Karpas-422 (cell line): Measurements from ENCODE around the gene PTGIR. TPM values are rescaled to one million over a fixed set of nuclear protein-coding genes. Genes with fewer than 3 reads are reported as not detected.
A peak's percentile ranks its signal among the peaks of the same experiment; 100 is the strongest.

Experiments
- DNase-seq: peaks from one replicate; pipeline ENCODE4 v3.0.0-alpha.2; 2015
- H2AFZ ChIP-seq: fragments of 200-600 bp; sonication (generic); 2 replicates; pipeline ENCODE4 v1.6.1; 2014; ENCODE audit warnings: antibody characterized with exemption, low read length, mixed read lengths
- H3K27ac ChIP-seq: fragments of 200-600 bp; sonication (generic); 2 replicates; pipeline ENCODE4 v1.5.1; 2014; ENCODE audit warnings: mild to moderate bottlenecking, low read length, moderate library complexity
- H3K27me3 ChIP-seq: fragments of 200-600 bp; sonication (generic); 2 replicates; pipeline ENCODE4 v1.6.1; 2014; ENCODE audit warnings: low read length, mixed read lengths
- H3K36me3 ChIP-seq: fragments of 200-600 bp; sonication (generic); 2 replicates; pipeline ENCODE4 v1.6.1; 2014; ENCODE audit warnings: low read length, mixed read lengths; ENCODE audit not compliant: insufficient read depth
- H3K4me1 ChIP-seq: fragments of 200-600 bp; sonication (generic); 2 replicates; pipeline ENCODE4 v1.6.1; 2014; ENCODE audit warnings: mild to moderate bottlenecking, low read length, mixed read lengths
- H3K4me2 ChIP-seq: fragments of 200-600 bp; sonication (generic); 2 replicates; pipeline ENCODE4 v1.6.1; 2014; ENCODE audit warnings: low read length, low read depth, mild to moderate bottlenecking; ENCODE audit not compliant: poor library complexity, severe bottlenecking
- H3K4me3 ChIP-seq: fragments of 200-600 bp; sonication (generic); 2 replicates; pipeline ENCODE4 v1.5.1; 2014; ENCODE audit warnings: mild to moderate bottlenecking, antibody characterized with exemption, low read length, mixed read lengths
- H3K79me2 ChIP-seq: fragments of 200-600 bp; sonication (generic); 2 replicates; pipeline ENCODE4 v1.6.1; 2014; ENCODE audit warnings: mild to moderate bottlenecking, low read length, mixed read lengths
- H3K9ac ChIP-seq: fragments of 200-600 bp; sonication (generic); 2 replicates; pipeline ENCODE4 v1.6.0; 2014; ENCODE audit warnings: low read length
- H3K9me2 ChIP-seq: fragments of 200-600 bp; sonication (generic), shearing (Covaris generic); replicated peaks from 2 replicates; pipeline ENCODE4 v1.6.0; 2014; ENCODE audit warnings: mild to moderate bottlenecking, low read length, moderate library complexity; ENCODE audit not compliant: insufficient read depth
- H3K9me3 ChIP-seq: fragments of 300-700, 200-600 bp; sonication (generic); 2 replicates; pipeline ENCODE4 v1.6.1; 2014; ENCODE audit warnings: low read length, mixed read lengths
- H4K20me1 ChIP-seq: fragments of 200-600 bp; sonication (generic); 2 replicates; pipeline ENCODE4 v1.6.1; 2014; ENCODE audit warnings: mild to moderate bottlenecking, antibody characterized with exemption, low read length, low read depth; ENCODE audit not compliant: insufficient read depth
- total RNA-seq: library from RNA; depleted of rRNA; stranded (reverse); fragments of >200 nt; shearing (Covaris generic); gene quantifications from 2 replicates; pipeline ENCODE4 v1.2.3, GENCODE V29; 2014; ENCODE audit warnings: low replicate concordance; rRNA removed

The PTGIR gene, protein sequence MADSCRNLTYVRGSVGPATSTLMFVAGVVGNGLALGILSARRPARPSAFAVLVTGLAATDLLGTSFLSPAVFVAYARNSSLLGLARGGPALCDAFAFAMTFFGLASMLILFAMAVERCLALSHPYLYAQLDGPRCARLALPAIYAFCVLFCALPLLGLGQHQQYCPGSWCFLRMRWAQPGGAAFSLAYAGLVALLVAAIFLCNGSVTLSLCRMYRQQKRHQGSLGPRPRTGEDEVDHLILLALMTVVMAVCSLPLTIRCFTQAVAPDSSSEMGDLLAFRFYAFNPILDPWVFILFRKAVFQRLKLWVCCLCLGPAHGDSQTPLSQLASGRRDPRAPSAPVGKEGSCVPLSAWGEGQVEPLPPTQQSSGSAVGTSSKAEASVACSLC
- total RNA-seq = not detected in 2 replicates

DNA sequence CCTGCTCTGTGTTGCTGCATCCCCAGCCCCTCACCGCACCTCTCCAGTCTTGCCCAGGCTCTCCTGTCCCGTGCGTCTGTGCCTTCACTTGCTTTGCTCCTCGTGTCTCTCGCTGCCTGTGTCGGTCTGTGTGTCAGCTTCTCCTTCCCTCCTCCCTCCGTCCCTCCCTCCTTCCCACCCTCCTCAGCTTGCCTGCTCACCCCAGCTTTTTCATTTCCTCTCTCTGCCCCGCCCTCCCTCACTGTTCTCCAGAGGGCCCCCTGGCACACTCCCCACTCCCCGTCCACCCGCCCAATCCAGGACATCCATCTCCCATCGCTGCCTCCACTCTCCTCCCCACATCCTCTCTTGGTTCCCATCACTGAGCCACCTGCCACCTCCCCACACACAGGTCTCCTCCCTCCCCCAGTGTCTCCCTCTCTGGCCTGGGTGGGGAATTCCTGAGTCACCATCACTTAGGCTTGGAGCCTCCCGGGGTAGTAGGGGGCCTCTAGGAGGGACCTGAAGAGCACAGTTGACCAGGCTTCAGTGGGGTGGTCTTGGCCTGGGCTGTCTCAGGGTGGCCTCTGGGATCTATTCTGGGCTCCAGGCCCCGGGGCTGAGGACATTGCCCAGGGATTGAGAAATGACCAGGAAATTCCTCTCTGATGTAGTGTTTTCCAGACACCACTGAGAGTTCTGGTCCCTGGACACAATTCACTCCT is at the start of gene PTGIR:
Gene PTGIR (minus strand): TSS at position 132 of the 704 bp plus-strand sequence. CDS start 864 bp downstream, outside the sequence.
- no peak within 1 kb of the TSS for H3K27ac ChIP-seq
- H4K20me1 ChIP-seq = no peaks in the 10 kb centered on the region
- no peaks in the 10 kb centered on the region for H3K9me3 ChIP-seq
- no peaks in the 10 kb centered on the region for H3K4me1 ChIP-seq
- H2AFZ ChIP-seq = no peak within 1 kb of the TSS
- no peaks in the 10 kb centered on the region for H3K9me2 ChIP-seq
- H3K4me2 ChIP-seq = no peak within 1 kb of the TSS
- no peak within 1 kb of the TSS for H3K9ac ChIP-seq
- H3K27me3 ChIP-seq = no peaks in the 10 kb centered on the region
- no peaks in the 10 kb centered on the region for H3K79me2 ChIP-seq
- no peak for DNase-seq
- no peaks in the 10 kb centered on the region for H3K36me3 ChIP-seq
- H3K4me3 ChIP-seq = no peak within 1 kb of the TSS

GRCh38 chr19:46670813-46671212 is 45.9 kb upstream of the PTGIR start:
- DNase-seq = no peak

DNA sequence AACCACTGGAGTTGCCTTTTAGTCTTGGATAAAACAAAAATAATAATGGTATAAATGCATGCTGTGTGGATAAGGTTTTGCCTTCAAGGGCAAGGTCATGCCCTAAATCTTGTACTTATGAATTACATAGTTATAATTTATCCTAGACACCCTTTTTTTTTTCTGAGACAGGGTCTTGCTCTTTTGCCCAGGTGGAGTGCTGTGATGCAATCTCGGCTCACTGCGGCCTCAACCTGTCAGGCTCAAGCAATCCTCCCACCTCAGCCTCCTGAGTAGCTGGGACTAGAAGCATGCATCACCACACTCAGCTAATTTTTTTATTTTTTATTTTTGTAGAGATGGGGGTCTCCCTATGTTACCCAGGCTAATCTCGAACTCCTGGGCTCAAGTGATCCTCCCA is 43.8 kb upstream of the PTGIR start:
- Histone ChIP-seq H3K4me3 (no peak overlapping the region), H3K79me2 (no peaks in the 10 kb centered on the region), H3K4me1 (no peaks in the 10 kb centered on the region), H3K9me2 (no peaks in the 10 kb centered on the region), H3K27me3 (no peaks in the 10 kb centered on the region), H3K4me2 (no peak overlapping the region), H3K27ac (no peak overlapping the region), H3K9ac (no peak overlapping the region), H3K36me3 (0 out of 2 replicates have a peak, but pooled peaks cover 2% of the 10 kb centered on the region), H3K9me3 (no peaks in the 10 kb centered on the region), H4K20me1 (no peaks in the 10 kb centered on the region), H2AFZ (no peak overlapping the region)
- DNase-seq = no peak

More at GRCh38 chr19:46670813-46671212, 45.9 kb upstream of the PTGIR start:
- no peaks in the 10 kb centered on the region for H3K4me1 ChIP-seq
- H3K36me3 ChIP-seq = peaks cover 7% of the 10 kb centered on the region
- no peaks in the 10 kb centered on the region for H3K79me2 ChIP-seq
- no peaks in the 10 kb centered on the region for H4K20me1 ChIP-seq
- H3K4me3 ChIP-seq = no peak overlapping the region
- H3K27ac ChIP-seq = no peak overlapping the region
- no peaks in the 10 kb centered on the region for H3K27me3 ChIP-seq
- no peak overlapping the region for H2AFZ ChIP-seq
- no peaks in the 10 kb centered on the region for H3K9me3 ChIP-seq
- no peak overlapping the region for H3K4me2 ChIP-seq
- H3K9ac ChIP-seq = no peak overlapping the region
- no peaks in the 10 kb centered on the region for H3K9me2 ChIP-seq

DNA sequence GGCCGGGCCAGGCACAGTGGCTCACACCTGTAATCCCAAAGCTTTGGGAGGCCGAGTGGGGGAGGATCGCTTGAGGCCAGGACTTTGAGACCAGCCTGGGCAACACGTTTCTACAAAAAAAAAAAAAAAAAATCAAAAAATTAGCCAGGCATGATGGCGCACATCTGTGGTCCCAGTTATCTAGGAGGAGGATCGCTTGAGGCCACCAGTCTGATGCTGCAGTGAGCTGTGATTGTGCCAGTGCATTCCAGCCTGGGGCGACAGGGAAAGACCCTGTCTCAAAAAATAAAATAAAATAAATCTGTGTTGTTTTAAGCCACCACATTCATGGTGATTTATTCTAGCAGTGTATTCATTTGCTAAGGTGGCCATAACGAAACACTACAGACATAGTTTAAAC is 40.2 kb upstream of the PTGIR start:
- H3K36me3 ChIP-seq = no peaks in the 10 kb centered on the region
- no peak for DNase-seq
- no peak overlapping the region for H3K9ac ChIP-seq
- no peaks in the 10 kb centered on the region for H3K9me2 ChIP-seq
- H4K20me1 ChIP-seq = no peaks in the 10 kb centered on the region; the same call in 1 of the 2 replicates
- no peaks in the 10 kb centered on the region for H3K9me3 ChIP-seq
- no peaks in the 10 kb centered on the region for H3K79me2 ChIP-seq
- H3K27me3 ChIP-seq = no peaks in the 10 kb centered on the region
- no peak overlapping the region for H3K4me2 ChIP-seq
- H3K4me3 ChIP-seq = no peak overlapping the region
- peaks cover 18% of the 10 kb centered on the region for H3K4me1 ChIP-seq
- no peak overlapping the region for H2AFZ ChIP-seq
- H3K27ac ChIP-seq = no peak overlapping the region

GRCh38 chr19:46661735-46662592 is 37.1 kb upstream of the PTGIR start:
- no peak overlapping the region for H3K27ac ChIP-seq
- no peaks in the 10 kb centered on the region for H3K79me2 ChIP-seq
- peak overlapping the region; percentile 30; the same call in 1 of the 2 replicates for H3K9ac ChIP-seq

GRCh38 chr19:46661020-46661731 is 36.3 kb upstream of the PTGIR start, which contains the start of gene DACT3:
Gene DACT3 (minus strand): TSS chr19:46661182. CDS start chr19:46661064, 118 bp downstream.
- no peaks in the 10 kb centered on the region for H3K27me3 ChIP-seq
- peak within 1 kb of the TSS; percentile 66 for H3K4me3 ChIP-seq
- H3K79me2 ChIP-seq = no peaks in the 10 kb centered on the region
- H4K20me1 ChIP-seq = no peaks in the 10 kb centered on the region; the same call in 1 of the 2 replicates
- 0 out of 2 replicates have a peak within 1 kb of the TSS, but pooled peaks have one; percentile 34 for H2AFZ ChIP-seq
- no peak within 1 kb of the TSS for H3K27ac ChIP-seq
- peaks cover 29% of the 10 kb centered on the region for H3K4me1 ChIP-seq
- H3K9me2 ChIP-seq = no peaks in the 10 kb centered on the region
- peak; percentile 100 for DNase-seq
- H3K9me3 ChIP-seq = no peaks in the 10 kb centered on the region
- H3K36me3 ChIP-seq = no peaks in the 10 kb centered on the region
- H3K4me2 ChIP-seq = peak within 1 kb of the TSS; percentile 78
- H3K9ac ChIP-seq = peak within 1 kb of the TSS; percentile 53

More at GRCh38 chr19:46661735-46662592, 37.1 kb upstream of the PTGIR start:
- no peaks in the 10 kb centered on the region for H3K9me3 ChIP-seq
- H3K4me3 ChIP-seq = peak overlapping the region; percentile 43
- peaks cover 29% of the 10 kb centered on the region for H3K4me1 ChIP-seq
- H2AFZ ChIP-seq = no peak overlapping the region
- no peaks in the 10 kb centered on the region for H3K27me3 ChIP-seq
- no peaks in the 10 kb centered on the region for H3K9me2 ChIP-seq
- peak; percentile 87 for DNase-seq
- H3K4me2 ChIP-seq = peak overlapping the region; percentile 66
- H4K20me1 ChIP-seq = no peaks in the 10 kb centered on the region; the same call in 1 of the 2 replicates
- no peaks in the 10 kb centered on the region for H3K36me3 ChIP-seq

DNA sequence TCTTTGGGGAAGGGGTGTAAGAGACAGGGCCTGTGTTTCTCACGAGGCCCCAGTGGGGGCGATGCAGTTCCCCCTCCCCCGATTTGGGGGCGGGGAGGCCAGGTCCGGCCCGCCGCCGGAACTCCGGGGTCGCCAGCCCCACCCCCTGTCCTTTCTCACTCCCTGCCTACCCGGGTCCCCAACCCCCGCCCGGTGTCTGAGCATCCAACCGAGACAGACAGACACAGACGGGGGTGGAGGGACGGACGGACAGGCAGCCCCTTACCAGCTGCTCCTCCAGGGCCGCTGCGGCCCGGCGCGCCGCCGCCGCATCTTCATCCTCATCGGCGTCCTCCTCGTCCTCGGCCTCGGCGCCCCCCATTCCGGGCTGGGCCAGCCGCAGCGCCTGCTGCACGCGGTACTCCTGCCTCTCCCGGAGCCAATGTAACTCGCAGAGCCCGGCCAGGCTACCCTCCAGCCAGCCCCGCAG is 35.7 kb upstream of the PTGIR start:
- H3K27ac ChIP-seq = no peak overlapping the region
- no peaks in the 10 kb centered on the region for H3K9me3 ChIP-seq
- peak overlapping the region; percentile 78 for H3K4me2 ChIP-seq
- 0 out of 2 replicates have a peak overlapping the region, but pooled peaks have one; percentile 34 for H2AFZ ChIP-seq
- no peaks in the 10 kb centered on the region for H3K36me3 ChIP-seq
- no peaks in the 10 kb centered on the region for H3K79me2 ChIP-seq
- no peaks in the 10 kb centered on the region for H3K27me3 ChIP-seq
- peak overlapping the region; percentile 66 for H3K4me3 ChIP-seq
- peaks cover 29% of the 10 kb centered on the region for H3K4me1 ChIP-seq
- H3K9me2 ChIP-seq = no peaks in the 10 kb centered on the region
- DNase-seq = no peak
- peak overlapping the region; percentile 53 for H3K9ac ChIP-seq
- no peaks in the 10 kb centered on the region; the same call in 1 of the 2 replicates for H4K20me1 ChIP-seq
